Measurements from ENCODE around the gene COBL. TPM values are rescaled to one million over a fixed set of nuclear protein-coding genes. Genes with fewer than 3 reads are reported as not detected.

Gene COBL
- total RNA-seq, 6 experiments from 2014 or later: not detected

DNA sequence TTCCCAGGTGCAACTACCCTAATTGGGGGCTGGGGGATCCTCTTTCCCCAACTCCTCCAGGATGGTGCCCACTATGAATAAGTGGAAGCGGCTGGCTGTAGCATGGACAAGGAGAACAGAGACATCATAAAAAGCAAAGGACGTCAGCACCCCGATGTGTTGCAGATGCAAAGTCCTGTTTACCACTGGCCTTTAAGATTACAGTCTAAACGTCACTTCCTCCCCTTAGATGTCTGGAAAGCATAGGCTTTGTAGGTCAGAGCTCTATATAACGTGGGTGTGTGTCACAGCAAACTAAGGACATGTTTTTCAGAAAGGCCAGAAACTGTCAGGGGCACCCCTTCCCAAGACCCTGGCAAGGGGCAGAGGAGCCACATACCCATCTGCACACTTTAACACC, 7.9 kb downstream of the COBL start:
- H3K27ac Mint-ChIP-seq: no peak overlapping the region
- H3K4me1 Mint-ChIP-seq (ENCODE audit: low read depth): no peaks in the 10 kb centered on the region
- H3K27me3 Mint-ChIP-seq (ENCODE audit: insufficient read depth): peaks cover 1% of the 10 kb centered on the region
- peaks cover 3% of the 10 kb centered on the region; the same call in 1 of the 2 replicates for H3K9me3 Mint-ChIP-seq
- no peak for DNase-seq
- H3K4me3 Mint-ChIP-seq: no peak overlapping the region
- no peaks in the 10 kb centered on the region for H3K36me3 Mint-ChIP-seq (ENCODE audit: low read depth)
- TF ChIP-seq, protein P1, sequence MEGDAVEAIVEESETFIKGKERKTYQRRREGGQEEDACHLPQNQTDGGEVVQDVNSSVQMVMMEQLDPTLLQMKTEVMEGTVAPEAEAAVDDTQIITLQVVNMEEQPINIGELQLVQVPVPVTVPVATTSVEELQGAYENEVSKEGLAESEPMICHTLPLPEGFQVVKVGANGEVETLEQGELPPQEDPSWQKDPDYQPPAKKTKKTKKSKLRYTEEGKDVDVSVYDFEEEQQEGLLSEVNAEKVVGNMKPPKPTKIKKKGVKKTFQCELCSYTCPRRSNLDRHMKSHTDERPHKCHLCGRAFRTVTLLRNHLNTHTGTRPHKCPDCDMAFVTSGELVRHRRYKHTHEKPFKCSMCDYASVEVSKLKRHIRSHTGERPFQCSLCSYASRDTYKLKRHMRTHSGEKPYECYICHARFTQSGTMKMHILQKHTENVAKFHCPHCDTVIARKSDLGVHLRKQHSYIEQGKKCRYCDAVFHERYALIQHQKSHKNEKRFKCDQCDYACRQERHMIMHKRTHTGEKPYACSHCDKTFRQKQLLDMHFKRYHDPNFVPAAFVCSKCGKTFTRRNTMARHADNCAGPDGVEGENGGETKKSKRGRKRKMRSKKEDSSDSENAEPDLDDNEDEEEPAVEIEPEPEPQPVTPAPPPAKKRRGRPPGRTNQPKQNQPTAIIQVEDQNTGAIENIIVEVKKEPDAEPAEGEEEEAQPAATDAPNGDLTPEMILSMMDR (IDR thresholded peaks at IDR 0.05): no peak

DNA sequence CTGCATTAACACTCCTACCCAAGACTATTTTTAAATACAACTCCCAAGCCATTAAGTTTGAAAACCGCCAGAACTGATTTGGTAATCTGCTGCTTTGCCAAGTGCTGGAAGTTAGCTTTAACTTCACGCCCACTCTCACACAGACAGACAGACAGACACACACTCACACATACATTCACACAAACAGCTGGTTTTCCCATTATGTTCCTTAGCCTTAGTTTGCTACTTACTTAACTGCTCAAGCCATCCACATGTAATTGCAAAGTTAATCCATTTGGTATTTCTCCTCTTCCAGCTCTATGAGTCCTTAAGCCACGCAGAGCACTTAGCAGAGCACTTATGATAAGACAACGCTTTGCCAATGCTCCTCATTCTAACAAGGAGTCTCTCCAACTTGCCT, 8.3 kb downstream of the COBL start:
- Mint-ChIP-seq H3K27me3 (ENCODE audit: insufficient read depth) (peaks cover 1% of the 10 kb centered on the region), H3K4me1 (ENCODE audit: low read depth) (no peaks in the 10 kb centered on the region)

DNA sequence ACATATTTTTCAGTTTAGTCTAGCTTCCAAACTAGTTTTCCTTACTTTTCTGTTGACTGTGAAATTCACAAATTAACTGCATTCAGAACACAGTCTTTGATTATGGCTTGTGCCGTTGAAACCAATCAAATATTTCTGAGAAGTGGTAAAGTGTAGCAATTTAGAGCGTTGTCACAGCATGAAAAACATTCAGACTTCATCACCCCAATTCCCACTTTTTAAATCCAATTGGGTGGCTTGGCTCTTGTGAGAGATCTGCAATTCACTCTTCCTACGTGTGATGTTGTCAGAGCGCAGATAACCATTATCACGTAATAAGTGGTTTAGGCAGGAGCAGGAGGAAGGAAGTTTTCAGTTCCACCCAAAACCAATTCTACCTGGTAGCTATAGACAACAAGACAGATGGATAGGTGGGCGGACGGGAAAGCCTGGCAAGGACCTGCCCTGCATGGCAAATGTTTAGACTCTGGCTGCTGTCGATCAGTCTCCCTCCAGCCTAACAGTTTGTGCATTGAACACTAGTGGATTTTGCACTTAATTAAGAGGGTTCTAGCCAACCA, 8.9 kb downstream of the COBL start:
- TF ChIP-seq, protein P1 (IDR thresholded peaks at IDR 0.05): no peak
- H3K27ac Mint-ChIP-seq: no peak overlapping the region

More for the DNA sequence above, 8.3 kb downstream of the COBL start:
- TF ChIP-seq, protein P1 (IDR thresholded peaks at IDR 0.05): no peak
- H3K36me3 Mint-ChIP-seq (ENCODE audit: low read depth): no peaks in the 10 kb centered on the region
- H3K27ac Mint-ChIP-seq: no peak overlapping the region
- no peak overlapping the region for H3K4me3 Mint-ChIP-seq
- no peak for DNase-seq
- H3K9me3 Mint-ChIP-seq: peaks cover 3% of the 10 kb centered on the region; the same call in 1 of the 2 replicates

DNA sequence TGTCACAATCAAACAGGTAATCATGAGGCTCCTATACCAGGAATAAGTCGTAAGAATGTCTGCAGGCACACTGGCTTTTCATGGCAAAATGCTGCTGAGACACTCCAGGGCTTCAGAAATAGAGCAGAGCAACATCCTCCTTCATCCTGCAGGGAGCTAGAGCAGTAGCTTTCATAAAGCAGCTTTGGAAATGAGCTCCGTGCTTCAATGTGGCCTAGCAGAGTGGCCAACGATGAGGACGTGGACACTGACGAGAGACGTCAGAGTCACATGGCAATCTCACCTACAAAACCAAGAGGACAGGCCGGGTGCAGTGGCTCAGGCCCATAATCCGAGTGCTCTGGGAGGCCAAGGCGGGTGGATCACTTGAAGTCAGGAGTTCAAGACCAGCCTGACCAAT, 9.8 kb downstream of the COBL start:
- H3K27me3 Mint-ChIP-seq (ENCODE audit: insufficient read depth): peaks cover 1% of the 10 kb centered on the region
- peaks cover 3% of the 10 kb centered on the region; the same call in 1 of the 2 replicates for H3K9me3 Mint-ChIP-seq

More for the DNA sequence above, 8.9 kb downstream of the COBL start:
- Mint-ChIP-seq H3K4me1 (ENCODE audit: low read depth) (peaks cover 5% of the 10 kb centered on the region; the same call in 1 of the 2 replicates), H3K9me3 (peaks cover 3% of the 10 kb centered on the region; the same call in 1 of the 2 replicates), H3K27me3 (ENCODE audit: insufficient read depth) (peaks cover 1% of the 10 kb centered on the region), H3K4me3 (no peak overlapping the region), H3K36me3 (ENCODE audit: low read depth) (no peaks in the 10 kb centered on the region)
- no peak for DNase-seq

DNA sequence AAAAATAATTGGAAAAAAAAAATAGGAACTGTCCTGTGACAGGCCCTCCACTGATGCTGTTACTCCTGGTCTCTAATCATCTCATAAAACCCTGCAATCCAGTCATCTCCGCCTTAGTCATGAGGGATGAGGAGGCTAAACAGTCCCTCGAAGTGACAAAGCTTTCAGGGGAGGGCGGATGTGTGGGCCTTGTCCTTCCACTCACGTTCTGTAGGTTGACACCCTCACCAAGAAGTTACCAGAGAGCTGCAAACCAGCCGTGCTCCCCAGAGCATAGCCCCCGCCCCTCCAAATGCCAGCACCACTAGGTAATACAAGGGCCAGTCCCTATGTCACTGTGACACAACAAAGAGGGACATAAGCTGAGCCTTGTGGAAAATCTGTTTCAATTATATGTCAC, 11.9 kb downstream of the COBL start:
- Mint-ChIP-seq H3K27me3 (ENCODE audit: insufficient read depth) (peaks cover 5% of the 10 kb centered on the region), H3K36me3 (ENCODE audit: low read depth) (no peaks in the 10 kb centered on the region), H3K27ac (no peak overlapping the region), H3K9me3 (peaks cover 11% of the 10 kb centered on the region; the same call in 1 of the 2 replicates), H3K4me3 (no peak overlapping the region), H3K4me1 (ENCODE audit: low read depth) (peaks cover 7% of the 10 kb centered on the region; the same call in 1 of the 2 replicates)
- TF ChIP-seq, protein P1 (IDR thresholded peaks at IDR 0.05): no peak
- DNase-seq: no peak

More for the DNA sequence above, 9.8 kb downstream of the COBL start:
- no peak overlapping the region for H3K4me3 Mint-ChIP-seq
- peaks cover 7% of the 10 kb centered on the region; the same call in 1 of the 2 replicates for H3K4me1 Mint-ChIP-seq (ENCODE audit: low read depth)
- DNase-seq: no peak
- H3K36me3 Mint-ChIP-seq (ENCODE audit: low read depth): no peaks in the 10 kb centered on the region
- no peak overlapping the region for H3K27ac Mint-ChIP-seq
- TF ChIP-seq, protein P1 (IDR thresholded peaks at IDR 0.05): no peak

All from HFFc6 (cell line).